SK-N-SH (cell line): ENCODE data around the gene LRRN1.

Experiments used
- CTCF ChIP-seq: fragments of 200-600 bp; sonication (generic); IDR thresholded peaks from 2 replicates; pipeline ENCODE4 v1.6.1; 2017; ENCODE audit warnings: antibody characterized with exemption, mild to moderate bottlenecking, moderate library complexity
- EP300 ChIP-seq, 2 experiments: IDR thresholded peaks; 2 replicates each; pipeline versions ENCODE4 v1.4.0 to v1.6.1; 2012; ENCODE audit warnings: borderline replicate concordance in 1 of 2, low read depth in 1 of 2, low read length in 1 of 2
- TAF1 ChIP-seq: IDR thresholded peaks from 2 replicates; pipeline ENCODE4 v1.6.1; 2012; ENCODE audit warnings: low read depth, mild to moderate bottlenecking, low read length, moderate library complexity, borderline replicate concordance

- TF ChIP-seq TAF1 (no peak), CTCF (no peak), EP300 (IDR thresholded peaks at IDR 0.05; ENCODE audit: borderline replicate concordance in 1 of 2, low read depth in 1 of 2, low read length in 1 of 2) (no peak)
Observed at GRCh38 chr3:3847994-3848922, 49.0 kb downstream of the LRRN1 start.
